Stomach (tissue), 9 donors: ENCODE data around the gene BCAS3. TPM values are rescaled to one million over a fixed set of nuclear protein-coding genes. Genes with fewer than 3 reads are reported as not detected.
A peak's percentile ranks its signal among the peaks of the same experiment; 100 is the strongest.

Source experiments
- DNase-seq, 2 donors: peaks; one replicate each; pipeline versions ENCODE4 v3.0.0 to v3.0.0-alpha.2; 2013 to 2019
- H3K27ac ChIP-seq, 5 donors: fragments of 200-600 bp in 4 of 5; sonication (generic) in 4 of 5; one replicate each; pipeline ENCODE4 v1.5.1; 2013 to 2019; ENCODE audit warnings: mild to moderate bottlenecking in 1 of 5, moderate library complexity in 1 of 5
- H3K27me3 ChIP-seq, 3 donors: fragments of 200-600 bp; sonication (generic); one replicate each; pipeline ENCODE4 v1.5.1; 2017 to 2019; ENCODE audit warnings: mixed run types in 1 of 3
- H3K36me3 ChIP-seq, 4 donors: fragments of 200-600 bp; sonication (generic); 1 replicate in 3 of 4; 2 replicates in 1 of 4; pipeline ENCODE4 v1.5.1; 2016 to 2019
- H3K4me1 ChIP-seq, 4 donors: fragments of 200-600 bp; sonication (generic); one replicate each; pipeline ENCODE4 v1.5.1; 2016 to 2019
- H3K4me3 ChIP-seq, 4 donors: fragments of 200-600 bp; sonication (generic) in 3 of 4; one replicate each; pipeline ENCODE4 v1.5.1; 2016 to 2019; ENCODE audit warnings: mild to moderate bottlenecking in 1 of 4
- H3K9me3 ChIP-seq, 4 donors: fragments of 200-600 bp; sonication (generic); one replicate each; pipeline ENCODE4 v1.5.1; 2016 to 2019
- EP300 ChIP-seq: sonication (generic); formaldehyde crosslinking; IDR thresholded peaks from one replicate; pipeline ENCODE4 v1.6.1; 2017; ENCODE audit warnings: antibody characterized with exemption
- POLR2A ChIP-seq, 4 donors: fragments of 450-650 bp; IDR thresholded peaks; one replicate each; pipeline ENCODE4 v1.6.1; 2016; ENCODE audit warnings: antibody characterized with exemption in 4 of 4, control low read depth in 2 of 4, mild to moderate bottlenecking in 1 of 4, moderate library complexity in 1 of 4
- POLR2AphosphoS5 ChIP-seq, 3 donors: sonication (generic); formaldehyde crosslinking; IDR thresholded peaks; one replicate each; pipeline ENCODE4 v1.6.1; 2016; ENCODE audit warnings: antibody characterized with exemption in 3 of 3
- WGBS, 5 donors: extraction: QIAGEN DNeasy Blood & Tissue Kit in 3 of 5; methylation state at CpG; one replicate each; pipeline versions ENCODE4 v1.1.5 to v1.1.7; 2013 to 2018; 5-methylcytosine and 5-hydroxymethylcytosine counted together
- intact Hi-C: fragments of 100-400 bp; cut with DNase I; formaldehyde crosslinking; loops from one replicate; pipeline ENCODE4 v1.15.1; 2023; ENCODE audit warnings: low total_unique reads
- polyA plus RNA-seq, 3 donors: library from polyadenylated mRNA; stranded (reverse); fragments of 200-250 nt; gene quantifications; one replicate each; pipeline ENCODE4 v1.2.3, GENCODE V29; 2013
- total RNA-seq, 5 donors: library from RNA; depleted of rRNA; stranded (reverse); fragments of >200 nt; gene quantifications; one replicate each; pipeline versions ENCODE4 v1.1.0 to v1.2.3, GENCODE V29; 2014 to 2016
- TF ChIP-seq, protein P1 (sequence below), 7 experiments: fragments of 450-650 bp in 4 of 7; fragments of 200-600 bp in 3 of 7; sonication (generic) in 3 of 7; IDR thresholded peaks; one replicate each; pipeline ENCODE4 v1.5.1; 2016 to 2019; ENCODE audit warnings: antibody characterized with exemption in 7 of 7, control low read depth in 2 of 7, mild to moderate bottlenecking in 1 of 7
- donor health status: healthy with polysubstance abuse.
- donor health status: Bipolar disorder and iron deficiency.
- donor health status: healthy.

The BCAS3 gene
- total and polyA plus RNA-seq, 8 donors: 4.9 to 150 (median 25.3) TPM

DNA sequence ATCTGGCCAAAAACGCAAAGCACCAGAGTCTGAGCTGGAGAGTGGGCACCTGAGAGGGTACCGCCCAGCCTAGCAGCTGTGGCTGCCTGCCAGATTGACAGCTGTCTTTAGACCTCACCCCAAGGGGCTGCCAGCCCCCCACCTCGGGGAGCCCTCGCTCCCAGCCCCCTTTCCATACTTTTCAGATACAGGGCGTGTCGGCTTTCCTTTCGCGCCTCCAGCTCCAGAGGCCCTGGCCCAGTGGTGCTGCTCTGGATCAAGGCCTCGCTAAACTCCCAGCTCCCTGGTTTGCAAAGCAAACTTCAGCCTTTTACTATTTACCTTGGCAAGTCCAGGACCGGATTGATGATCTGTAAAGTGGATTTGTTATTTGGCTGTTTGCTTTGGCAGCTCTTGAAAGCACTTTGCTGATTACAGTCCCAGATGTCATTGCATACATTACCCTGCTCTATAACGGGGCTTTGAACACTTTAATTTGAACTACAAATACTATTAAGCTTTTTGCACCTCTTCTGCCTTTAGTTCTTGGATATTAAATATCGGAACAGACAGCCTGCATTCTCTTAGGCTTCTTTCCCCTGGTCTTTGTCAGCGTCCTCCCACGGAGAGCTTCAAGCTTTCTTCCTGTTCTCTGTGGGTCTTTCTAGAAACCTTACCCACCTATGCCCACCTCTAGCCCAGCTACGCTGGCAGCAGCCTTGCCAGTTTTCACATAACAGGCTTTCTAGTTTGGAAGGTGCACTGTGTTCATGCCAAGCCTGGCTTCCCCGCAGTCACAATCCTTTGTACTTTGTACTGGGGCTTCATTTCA lies 658.4 kb downstream of the BCAS3 start:
- TF ChIP-seq POLR2AphosphoS5 (IDR thresholded peaks at IDR 0.05) (peak in 2 of 3 donors; percentile 75 to 82), EP300 (no peak), POLR2A (IDR thresholded peaks at IDR 0.05) (no peak)
- H3K27ac ChIP-seq: peak overlapping the region; percentile 26 to 78 (median 53)
- intact Hi-C loops: no loop called here
- H3K4me3 ChIP-seq: no peak overlapping the region
- peaks cover 16 to 49% (median 28%) of the 10 kb centered on the region in 4 donors for H3K4me1 ChIP-seq
- 25 to 48% (median 29%) methylated on average over 16 of the region's 16 CpGs for WGBS, 5 donors
- H3K36me3 ChIP-seq: no peaks in the 10 kb centered on the region
- peaks cover 0 to 13% (median 0%) of the 10 kb centered on the region in 3 donors for H3K27me3 ChIP-seq
- peak; percentile 72 to 89 for DNase-seq
- H3K9me3 ChIP-seq: no peaks in the 10 kb centered on the region

DNA sequence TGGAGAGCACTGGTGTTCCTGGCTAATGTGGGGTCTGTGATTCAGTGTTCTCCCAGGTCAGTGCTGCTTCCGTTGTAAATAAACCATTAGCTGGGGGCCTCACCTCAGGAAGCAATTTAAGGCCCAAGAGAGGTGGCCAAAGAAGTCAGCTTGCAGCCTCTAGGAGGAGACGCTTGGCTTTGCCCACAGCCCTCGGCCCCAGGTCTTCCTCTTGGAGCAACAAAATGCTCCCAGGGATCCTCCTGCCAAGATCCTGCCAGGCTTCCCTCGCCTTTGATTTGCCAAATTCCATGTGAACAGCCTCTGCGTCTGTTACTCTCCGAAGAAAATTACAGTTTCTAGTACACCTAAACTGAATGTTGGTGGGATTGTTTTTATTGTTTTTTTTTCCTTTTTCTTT lies 659.6 kb downstream of the BCAS3 start:
- WGBS, 5 donors: 49 to 73% (median 54%) methylated on average over 5 to 6 of the region's 6 CpGs
- Histone ChIP-seq H3K36me3 (no peaks in the 10 kb centered on the region), H3K27ac (peak overlapping the region in 4 of 5 donors; percentile 30 to 78 (median 63)), H3K4me3 (no peak overlapping the region), H3K27me3 (peaks cover 0 to 13% (median 0%) of the 10 kb centered on the region in 3 donors), H3K4me1 (peaks cover 16 to 43% (median 27%) of the 10 kb centered on the region in 4 donors), H3K9me3 (no peaks in the 10 kb centered on the region)
- DNase-seq: no peak
- TF ChIP-seq POLR2A (IDR thresholded peaks at IDR 0.05) (no peak), POLR2AphosphoS5 (IDR thresholded peaks at IDR 0.05) (peak in 1 of 3 donors; percentile 7)
- intact Hi-C loops: no loop called here

DNA sequence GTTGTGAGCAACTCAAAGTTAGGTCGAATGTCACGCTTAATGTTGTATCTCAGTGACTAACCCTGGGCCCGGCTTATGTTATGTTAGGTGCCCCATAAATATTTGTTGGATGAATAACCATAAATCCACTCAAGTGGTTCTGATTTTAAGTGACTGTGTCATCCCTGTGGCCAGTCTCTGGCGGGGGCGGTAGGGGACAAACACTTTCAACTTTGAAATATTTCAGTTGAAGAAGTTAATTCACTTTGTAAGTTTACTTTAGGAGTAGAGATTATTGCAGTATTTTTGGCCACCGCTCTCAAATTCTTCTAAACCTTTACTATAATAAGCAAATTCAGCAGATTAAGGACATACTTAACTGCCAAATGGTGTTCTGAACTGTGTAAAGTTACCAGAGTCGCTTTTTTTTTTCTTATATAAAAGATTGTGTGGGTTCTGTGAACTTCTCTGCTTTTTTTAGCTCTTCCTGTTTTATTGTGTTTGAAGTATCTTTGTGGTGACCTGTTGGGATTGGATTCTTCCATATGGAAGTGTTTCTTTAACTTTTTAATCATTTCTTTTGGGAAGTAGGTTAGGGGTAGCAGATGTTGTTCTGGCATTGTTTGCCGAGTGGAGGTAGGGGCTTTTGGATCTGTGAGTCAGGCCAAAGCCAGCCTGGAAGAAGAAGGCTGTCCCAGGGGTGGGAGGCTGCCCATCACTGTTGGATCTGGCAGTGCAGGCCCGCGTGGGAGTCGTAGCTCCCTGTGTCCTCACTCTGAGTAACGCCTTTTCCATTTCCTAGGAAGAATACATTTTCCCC lies 660.5 kb downstream of the BCAS3 start:
- no peak overlapping the region for H3K4me3 ChIP-seq
- H3K9me3 ChIP-seq: no peaks in the 10 kb centered on the region
- intact Hi-C loops: no loop called here
- H3K27me3 ChIP-seq: peaks cover 0 to 13% (median 0%) of the 10 kb centered on the region in 3 donors
- WGBS, 5 donors: 42 to 67% (median 48%) methylated on average over 12 of the region's 12 CpGs
- H3K27ac ChIP-seq: peak overlapping the region; percentile 11 to 78 (median 62)
- TF ChIP-seq POLR2AphosphoS5 (IDR thresholded peaks at IDR 0.05): peak in 1 of 3 donors; percentile 51
- no peak for TF ChIP-seq EP300
- no peak for DNase-seq
- peaks cover 16 to 43% (median 27%) of the 10 kb centered on the region in 4 donors for H3K4me1 ChIP-seq
- no peaks in the 10 kb centered on the region for H3K36me3 ChIP-seq

DNA sequence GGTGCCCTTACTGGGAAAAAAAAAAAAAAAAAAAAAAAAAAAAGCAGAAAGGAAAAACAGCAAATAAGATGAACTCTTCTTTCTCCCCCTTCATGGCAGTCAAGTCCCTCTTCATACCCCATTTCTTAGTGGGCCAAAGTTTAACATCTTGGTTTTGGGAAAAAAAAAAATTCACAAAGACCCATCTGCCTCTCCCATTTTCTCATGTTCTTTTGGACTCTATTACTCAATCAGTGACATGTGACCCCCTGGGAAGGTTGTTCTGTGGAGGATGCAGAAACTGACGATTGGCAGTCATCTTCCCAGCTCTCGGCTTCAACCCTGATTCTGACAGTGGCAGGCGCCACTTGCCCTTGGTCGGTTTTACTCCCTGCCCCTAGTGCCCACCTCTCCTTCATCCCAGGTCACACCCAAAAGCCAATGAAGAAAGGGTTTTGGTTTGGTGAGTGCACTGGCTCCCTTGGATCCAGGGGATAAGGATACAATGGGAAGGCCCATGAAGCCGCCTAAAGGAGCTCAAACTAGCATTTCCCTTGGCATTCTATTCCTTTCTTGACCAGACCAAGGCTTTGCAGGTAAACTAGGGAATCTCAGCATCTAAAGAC lies 661.3 kb downstream of the BCAS3 start:
- H3K27me3 ChIP-seq: peaks cover 0 to 13% (median 0%) of the 10 kb centered on the region in 3 donors
- no peak for DNase-seq
- intact Hi-C loops: no loop called here
- H3K36me3 ChIP-seq: no peaks in the 10 kb centered on the region
- TF ChIP-seq POLR2A (IDR thresholded peaks at IDR 0.05) (no peak), POLR2AphosphoS5 (IDR thresholded peaks at IDR 0.05) (no peak), EP300 (no peak)
- TF ChIP-seq, protein P1, sequence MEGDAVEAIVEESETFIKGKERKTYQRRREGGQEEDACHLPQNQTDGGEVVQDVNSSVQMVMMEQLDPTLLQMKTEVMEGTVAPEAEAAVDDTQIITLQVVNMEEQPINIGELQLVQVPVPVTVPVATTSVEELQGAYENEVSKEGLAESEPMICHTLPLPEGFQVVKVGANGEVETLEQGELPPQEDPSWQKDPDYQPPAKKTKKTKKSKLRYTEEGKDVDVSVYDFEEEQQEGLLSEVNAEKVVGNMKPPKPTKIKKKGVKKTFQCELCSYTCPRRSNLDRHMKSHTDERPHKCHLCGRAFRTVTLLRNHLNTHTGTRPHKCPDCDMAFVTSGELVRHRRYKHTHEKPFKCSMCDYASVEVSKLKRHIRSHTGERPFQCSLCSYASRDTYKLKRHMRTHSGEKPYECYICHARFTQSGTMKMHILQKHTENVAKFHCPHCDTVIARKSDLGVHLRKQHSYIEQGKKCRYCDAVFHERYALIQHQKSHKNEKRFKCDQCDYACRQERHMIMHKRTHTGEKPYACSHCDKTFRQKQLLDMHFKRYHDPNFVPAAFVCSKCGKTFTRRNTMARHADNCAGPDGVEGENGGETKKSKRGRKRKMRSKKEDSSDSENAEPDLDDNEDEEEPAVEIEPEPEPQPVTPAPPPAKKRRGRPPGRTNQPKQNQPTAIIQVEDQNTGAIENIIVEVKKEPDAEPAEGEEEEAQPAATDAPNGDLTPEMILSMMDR (IDR thresholded peaks at IDR 0.05): no peak
- H3K27ac ChIP-seq: peak overlapping the region in 3 of 5 donors; percentile 62 to 78 (median 64)
- WGBS, 5 donors: 90 to 98% (median 93%) methylated on average over 5 of the region's 5 CpGs
- H3K4me3 ChIP-seq: no peak overlapping the region
- H3K4me1 ChIP-seq: peaks cover 16 to 43% (median 27%) of the 10 kb centered on the region in 4 donors
- no peaks in the 10 kb centered on the region for H3K9me3 ChIP-seq

DNA sequence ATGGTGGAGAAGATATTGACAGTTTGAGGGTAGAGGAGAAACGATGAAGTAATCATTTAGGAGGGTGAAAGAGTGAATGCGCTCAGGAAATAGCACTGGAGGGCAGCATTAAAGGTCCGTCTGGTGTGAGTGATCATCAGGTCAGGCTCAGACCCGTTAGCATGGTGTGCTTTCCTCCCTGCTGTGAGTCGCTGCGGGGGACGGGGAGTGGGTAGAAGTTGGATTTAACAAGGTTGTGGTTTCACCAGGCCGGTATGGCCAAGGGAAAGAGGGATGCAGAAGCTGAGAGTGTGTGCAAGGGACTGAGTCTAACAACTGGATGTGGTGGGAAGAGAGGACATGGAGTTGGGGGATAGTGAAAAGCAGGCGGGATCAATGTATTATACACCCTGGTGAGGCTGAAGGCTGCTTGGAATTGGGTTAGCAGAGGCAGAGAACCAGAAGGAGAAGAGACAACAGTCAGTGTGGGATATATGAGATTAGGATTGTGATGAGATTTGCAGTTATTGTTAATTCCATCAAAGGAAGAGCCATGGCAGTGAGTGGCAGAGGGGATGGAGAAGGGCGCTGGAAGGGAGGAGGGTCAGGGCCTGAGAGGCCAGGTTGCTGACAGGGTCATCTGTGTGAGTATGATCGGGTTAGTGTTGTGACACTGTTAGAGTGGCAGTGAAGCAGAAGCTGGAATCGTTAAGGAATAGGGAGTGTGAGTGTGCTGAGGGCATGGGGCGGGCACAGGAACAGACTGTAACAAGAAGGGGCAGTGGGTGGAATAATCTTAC lies 663.0 kb downstream of the BCAS3 start:
- no peaks in the 10 kb centered on the region for H3K9me3 ChIP-seq
- WGBS, 5 donors: 92 to 96% (median 93%) methylated on average over 13 of the region's 13 CpGs
- no peak overlapping the region for H3K27ac ChIP-seq
- TF ChIP-seq EP300 (no peak), POLR2A (IDR thresholded peaks at IDR 0.05) (no peak), POLR2AphosphoS5 (IDR thresholded peaks at IDR 0.05) (no peak)
- TF ChIP-seq, protein P1 (IDR thresholded peaks at IDR 0.05): no peak
- H3K4me1 ChIP-seq: peaks cover 14 to 36% (median 24%) of the 10 kb centered on the region in 4 donors
- intact Hi-C loops: no loop called here
- no peak for DNase-seq
- H3K36me3 ChIP-seq: no peaks in the 10 kb centered on the region
- no peak overlapping the region for H3K4me3 ChIP-seq
- H3K27me3 ChIP-seq: peaks cover 0 to 13% (median 0%) of the 10 kb centered on the region in 3 donors
